Neural cell (in vitro differentiated cells): Measurements from ENCODE around the gene RUNX1. TPM values are rescaled to one million over a fixed set of nuclear protein-coding genes. Genes with fewer than 3 reads are reported as not detected.

Source experiments
- H2AFZ ChIP-seq: fragments of 200-600, 300-800 bp; sonication (generic), shearing (Covaris generic); 2 replicates; pipeline ENCODE4 v1.6.0; 2014; ENCODE audit warnings: low read depth, mild to moderate bottlenecking, antibody characterized with exemption, low read length, moderate library complexity
- H3F3A ChIP-seq: fragments of 200-600 bp; shearing (Covaris generic); 2 replicates; pipeline ENCODE4 v1.6.1; 2016; ENCODE audit warnings: mild to moderate bottlenecking, moderate library complexity, mixed read lengths, antibody characterized with exemption, low read length; ENCODE audit not compliant: insufficient read depth, poor library complexity, severe bottlenecking
- H3K27ac ChIP-seq: fragments of 200-600, 300-800 bp; sonication (generic), shearing (Covaris generic); 2 replicates; pipeline ENCODE4 v1.5.1; 2014; ENCODE audit warnings: mild to moderate bottlenecking, low read length, moderate library complexity
- H3K27me3 ChIP-seq: fragments of 300-800, 200-600 bp; sonication (generic), shearing (Covaris generic); 2 replicates; pipeline ENCODE4 v1.6.0; 2014; ENCODE audit warnings: mild to moderate bottlenecking, low read depth, low read length, moderate library complexity; ENCODE audit not compliant: insufficient read depth
- H3K36me3 ChIP-seq: fragments of 300-800, 200-600 bp; sonication (generic), shearing (Covaris generic); 2 replicates; pipeline ENCODE4 v1.5.1; 2014; ENCODE audit warnings: mild to moderate bottlenecking, antibody characterized with exemption, low read length, moderate library complexity; ENCODE audit not compliant: insufficient read depth
- H3K4me2 ChIP-seq: fragments of 300-800, 200-600 bp; sonication (generic), shearing (Covaris generic); 2 replicates; pipeline ENCODE4 v1.6.0; 2014; ENCODE audit warnings: mild to moderate bottlenecking, low read length
- H3K4me3 ChIP-seq: fragments of 300-800, 200-600 bp; sonication (generic), shearing (Covaris generic); 2 replicates; pipeline ENCODE4 v1.5.1; 2014; ENCODE audit warnings: mild to moderate bottlenecking, low read length, moderate library complexity
- H3K79me2 ChIP-seq: fragments of 200-600 bp; shearing (Covaris generic); replicated peaks from 2 replicates; pipeline ENCODE4 v1.6.0; 2014; ENCODE audit warnings: mild to moderate bottlenecking, low read length, moderate library complexity; ENCODE audit not compliant: insufficient read depth
- H3K9ac ChIP-seq: fragments of 300-800, 200-600 bp; sonication (generic), shearing (Covaris generic); 2 replicates; pipeline ENCODE4 v1.6.1; 2016; ENCODE audit warnings: mild to moderate bottlenecking, low read length, mixed read lengths
- H3K9me2 ChIP-seq: fragments of 200-600 bp; shearing (Covaris generic); 2 replicates; pipeline ENCODE4 v1.6.1; 2016; ENCODE audit warnings: mild to moderate bottlenecking, low read length, mixed read lengths; ENCODE audit not compliant: insufficient read depth
- H3K9me3 ChIP-seq: fragments of 200-600, 300-800 bp; sonication (generic), shearing (Covaris generic); 2 replicates; pipeline ENCODE4 v1.6.1; 2016; ENCODE audit warnings: mild to moderate bottlenecking, mixed run types, low read length, moderate library complexity, mixed read lengths
- H4K20me1 ChIP-seq: fragments of 200-600 bp; shearing (Covaris generic); 2 replicates; pipeline ENCODE4 v1.6.1; 2016; ENCODE audit warnings: mild to moderate bottlenecking, mixed run types; ENCODE audit not compliant: insufficient read depth
- EP300 ChIP-seq: fragments of 450-650 bp; conservative IDR thresholded peaks from 2 replicates; pipeline ENCODE4 v1.6.1; 2014; ENCODE audit warnings: antibody characterized with exemption, mild to moderate bottlenecking, moderate library complexity; ENCODE audit not compliant: poor library complexity, severe bottlenecking
- EZH2 ChIP-seq: fragments of 200-600, 300-800 bp; shearing (Covaris generic), sonication (generic); IDR thresholded peaks from 2 replicates; pipeline ENCODE4 v1.6.1; 2014; ENCODE audit warnings: antibody characterized with exemption, low read length, borderline replicate concordance, mild to moderate bottlenecking; ENCODE audit not compliant: insufficient read depth, poor library complexity, severe bottlenecking
- MXI1 ChIP-seq: fragments of 450-650 bp; conservative IDR thresholded peaks from 2 replicates; pipeline ENCODE4 v1.6.1; 2014; ENCODE audit warnings: antibody characterized with exemption, mild to moderate bottlenecking; ENCODE audit not compliant: poor library complexity, severe bottlenecking
- POLR2AphosphoS5 ChIP-seq: IDR thresholded peaks from 2 replicates; pipeline ENCODE4 v1.6.1; 2012
- RAD21 ChIP-seq: fragments of 450-650 bp; conservative IDR thresholded peaks from 2 replicates; pipeline ENCODE4 v1.6.1; 2014; ENCODE audit warnings: antibody characterized with exemption, mild to moderate bottlenecking, moderate library complexity
- SMC3 ChIP-seq: fragments of 450-650 bp; conservative IDR thresholded peaks from 2 replicates; pipeline ENCODE4 v1.6.1; 2014; ENCODE audit warnings: antibody characterized with exemption, mild to moderate bottlenecking, moderate library complexity; ENCODE audit not compliant: poor library complexity
- TAF1 ChIP-seq: IDR thresholded peaks from 2 replicates; pipeline ENCODE4 v1.6.1; 2012; ENCODE audit warnings: low read depth
- polyA plus RNA-seq: library from polyadenylated mRNA; depleted of rRNA; stranded (reverse); fragments of >200 nt; gene quantifications from 2 replicates; pipeline ENCODE4 v1.2.3, GENCODE V29; 2014
- TF ChIP-seq, protein P1 (sequence below): IDR thresholded peaks from 2 replicates; pipeline ENCODE4 v1.6.1; 2012; ENCODE audit warnings: borderline replicate concordance
- TF ChIP-seq, protein P2 (sequence below): fragments of 450-650 bp; IDR thresholded peaks from 2 replicates; pipeline ENCODE4 v1.5.1; 2014; ENCODE audit warnings: antibody characterized with exemption, mild to moderate bottlenecking, moderate library complexity; ENCODE audit not compliant: poor library complexity, severe bottlenecking

Gene RUNX1
- polyA plus RNA-seq, 1 donor from 2014 or later = not detected

DNA sequence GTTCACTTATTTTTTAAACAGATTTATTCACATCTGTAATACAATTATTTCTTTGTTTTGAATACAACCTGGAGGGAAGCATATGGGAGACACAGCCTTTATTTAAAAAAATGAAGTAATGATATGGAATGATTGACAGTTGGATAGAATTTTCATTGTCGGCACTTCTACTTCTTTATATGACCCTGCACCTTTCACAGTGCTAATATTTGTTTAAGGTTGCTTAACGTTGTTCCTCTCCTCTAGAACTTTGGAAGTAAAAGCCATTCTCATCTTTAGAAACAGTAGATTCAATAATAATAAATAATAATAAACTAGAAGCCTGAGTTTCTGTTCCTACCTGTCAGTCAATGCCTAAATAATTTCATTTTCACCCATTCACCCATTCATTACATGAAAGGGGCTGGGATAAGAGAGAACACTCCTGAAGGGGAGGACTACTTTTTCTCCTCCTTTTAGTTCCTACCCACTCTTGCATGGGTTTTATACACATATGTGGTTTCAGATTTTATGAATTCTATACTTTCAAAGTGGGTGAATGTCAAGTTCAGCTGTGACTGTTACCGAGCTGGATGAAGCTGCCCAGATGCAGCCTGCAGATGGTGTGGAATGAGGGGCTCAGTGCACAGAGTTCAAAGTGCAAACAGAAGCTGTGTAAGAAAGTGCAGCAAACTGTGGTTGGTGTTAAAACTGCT lies 9.4 kb downstream of the RUNX1 start:
- Histone ChIP-seq H3K9me2 (no peaks in the 10 kb centered on the region), H3K9ac (no peak overlapping the region), H4K20me1 (no peaks in the 10 kb centered on the region), H3K4me3 (no peak overlapping the region), H3K4me2 (no peak overlapping the region), H2AFZ (no peak overlapping the region), H3F3A (no peaks in the 10 kb centered on the region), H3K27ac (no peak overlapping the region), H3K27me3 (no peaks in the 10 kb centered on the region), H3K36me3 (no peaks in the 10 kb centered on the region), H3K79me2 (no peaks in the 10 kb centered on the region), H3K9me3 (no peaks in the 10 kb centered on the region)
- TF ChIP-seq EZH2 (no peak), EP300 (no peak), TAF1 (no peak)
- TF ChIP-seq, protein P1, sequence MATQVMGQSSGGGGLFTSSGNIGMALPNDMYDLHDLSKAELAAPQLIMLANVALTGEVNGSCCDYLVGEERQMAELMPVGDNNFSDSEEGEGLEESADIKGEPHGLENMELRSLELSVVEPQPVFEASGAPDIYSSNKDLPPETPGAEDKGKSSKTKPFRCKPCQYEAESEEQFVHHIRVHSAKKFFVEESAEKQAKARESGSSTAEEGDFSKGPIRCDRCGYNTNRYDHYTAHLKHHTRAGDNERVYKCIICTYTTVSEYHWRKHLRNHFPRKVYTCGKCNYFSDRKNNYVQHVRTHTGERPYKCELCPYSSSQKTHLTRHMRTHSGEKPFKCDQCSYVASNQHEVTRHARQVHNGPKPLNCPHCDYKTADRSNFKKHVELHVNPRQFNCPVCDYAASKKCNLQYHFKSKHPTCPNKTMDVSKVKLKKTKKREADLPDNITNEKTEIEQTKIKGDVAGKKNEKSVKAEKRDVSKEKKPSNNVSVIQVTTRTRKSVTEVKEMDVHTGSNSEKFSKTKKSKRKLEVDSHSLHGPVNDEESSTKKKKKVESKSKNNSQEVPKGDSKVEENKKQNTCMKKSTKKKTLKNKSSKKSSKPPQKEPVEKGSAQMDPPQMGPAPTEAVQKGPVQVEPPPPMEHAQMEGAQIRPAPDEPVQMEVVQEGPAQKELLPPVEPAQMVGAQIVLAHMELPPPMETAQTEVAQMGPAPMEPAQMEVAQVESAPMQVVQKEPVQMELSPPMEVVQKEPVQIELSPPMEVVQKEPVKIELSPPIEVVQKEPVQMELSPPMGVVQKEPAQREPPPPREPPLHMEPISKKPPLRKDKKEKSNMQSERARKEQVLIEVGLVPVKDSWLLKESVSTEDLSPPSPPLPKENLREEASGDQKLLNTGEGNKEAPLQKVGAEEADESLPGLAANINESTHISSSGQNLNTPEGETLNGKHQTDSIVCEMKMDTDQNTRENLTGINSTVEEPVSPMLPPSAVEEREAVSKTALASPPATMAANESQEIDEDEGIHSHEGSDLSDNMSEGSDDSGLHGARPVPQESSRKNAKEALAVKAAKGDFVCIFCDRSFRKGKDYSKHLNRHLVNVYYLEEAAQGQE = no peak

DNA sequence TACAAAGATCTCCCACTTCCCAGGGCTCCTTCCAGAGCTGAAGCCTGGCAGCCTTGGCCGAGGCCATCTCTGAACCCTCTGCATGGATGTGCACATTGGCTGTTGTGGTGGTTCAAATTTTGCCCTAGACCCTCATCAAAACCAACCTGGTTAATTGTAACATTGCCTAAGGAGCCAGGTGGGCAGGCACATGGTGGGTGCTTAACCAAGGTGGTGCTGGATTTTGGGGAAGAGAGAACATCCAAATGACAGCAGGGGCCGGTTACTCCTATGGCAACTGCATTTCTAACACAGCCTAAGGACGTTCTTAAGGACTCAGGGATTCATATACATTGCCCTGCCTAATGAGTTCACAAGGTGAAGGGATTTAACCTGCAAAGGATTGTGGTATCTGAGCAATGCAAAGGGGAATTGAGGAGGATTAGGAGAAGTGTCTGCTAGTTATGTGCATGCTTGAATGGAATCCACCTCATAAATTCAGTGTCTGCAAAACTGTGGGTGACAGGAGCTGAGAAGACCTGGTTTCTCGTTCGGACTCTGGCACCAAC lies 10.3 kb downstream of the RUNX1 start:
- H3K27me3 ChIP-seq = no peaks in the 10 kb centered on the region
- H3K9me2 ChIP-seq = no peaks in the 10 kb centered on the region
- H3K36me3 ChIP-seq = no peaks in the 10 kb centered on the region
- H3K27ac ChIP-seq = no peak overlapping the region
- no peak overlapping the region for H3K4me2 ChIP-seq
- TF ChIP-seq, protein P2, sequence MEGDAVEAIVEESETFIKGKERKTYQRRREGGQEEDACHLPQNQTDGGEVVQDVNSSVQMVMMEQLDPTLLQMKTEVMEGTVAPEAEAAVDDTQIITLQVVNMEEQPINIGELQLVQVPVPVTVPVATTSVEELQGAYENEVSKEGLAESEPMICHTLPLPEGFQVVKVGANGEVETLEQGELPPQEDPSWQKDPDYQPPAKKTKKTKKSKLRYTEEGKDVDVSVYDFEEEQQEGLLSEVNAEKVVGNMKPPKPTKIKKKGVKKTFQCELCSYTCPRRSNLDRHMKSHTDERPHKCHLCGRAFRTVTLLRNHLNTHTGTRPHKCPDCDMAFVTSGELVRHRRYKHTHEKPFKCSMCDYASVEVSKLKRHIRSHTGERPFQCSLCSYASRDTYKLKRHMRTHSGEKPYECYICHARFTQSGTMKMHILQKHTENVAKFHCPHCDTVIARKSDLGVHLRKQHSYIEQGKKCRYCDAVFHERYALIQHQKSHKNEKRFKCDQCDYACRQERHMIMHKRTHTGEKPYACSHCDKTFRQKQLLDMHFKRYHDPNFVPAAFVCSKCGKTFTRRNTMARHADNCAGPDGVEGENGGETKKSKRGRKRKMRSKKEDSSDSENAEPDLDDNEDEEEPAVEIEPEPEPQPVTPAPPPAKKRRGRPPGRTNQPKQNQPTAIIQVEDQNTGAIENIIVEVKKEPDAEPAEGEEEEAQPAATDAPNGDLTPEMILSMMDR = no peak
- no peak for TF ChIP-seq POLR2AphosphoS5
- no peak for TF ChIP-seq TAF1
- no peak for TF ChIP-seq SMC3
- TF ChIP-seq, protein P1 = no peak
- no peak for TF ChIP-seq MXI1
- no peak for TF ChIP-seq EZH2
- TF ChIP-seq EP300 = no peak
- TF ChIP-seq RAD21 = no peak
- no peaks in the 10 kb centered on the region for H3K9me3 ChIP-seq
- H3F3A ChIP-seq = no peaks in the 10 kb centered on the region
- H2AFZ ChIP-seq = no peak overlapping the region
- H4K20me1 ChIP-seq = no peaks in the 10 kb centered on the region
- no peak overlapping the region for H3K9ac ChIP-seq
- H3K79me2 ChIP-seq = no peaks in the 10 kb centered on the region
- H3K4me3 ChIP-seq = no peak overlapping the region
